HCT116 (cell line): ENCODE data around the gene GOLGA3. TPM values are rescaled to one million over a fixed set of nuclear protein-coding genes. Genes with fewer than 3 reads are reported as not detected.

Experiments
- ATAC-seq: fragments of 200-7000 bp; cut with Tn5 transposase; 2 replicates; pipeline ENCODE4 v1.9.1; 2020; ENCODE audit warnings: mild to moderate bottlenecking, moderate library complexity
- BruUV-seq: library from RNA; stranded (reverse); fragments of 400-500 nt; replicated peaks from 2 replicates; lab custom pipeline; 2021; lab: Mats Ljungman, UMichigan
- CTCF ChIA-PET: fragments of 300-600 bp; sonication (Branson Sonifier 250); formaldehyde crosslinking; loops from one replicate; lab custom pipeline; 2021; ENCODE audit warnings: antibody characterized with exemption; lab: Charles Lee
- POLR2A ChIA-PET: fragments of 300-600, 350-600 bp; sonication (Branson Sonifier 250); formaldehyde crosslinking; loops from one replicate; lab custom pipeline; 2021; ENCODE audit warnings: antibody characterized with exemption; lab: Charles Lee
- RAD21 ChIA-PET, 2 experiments: fragments of 300-600 bp; sonication (Branson Sonifier 250); formaldehyde crosslinking; loops; one replicate each; lab custom pipeline; 2023; ENCODE audit warnings: low total read pairs in 2 of 2; ENCODE audit not compliant: uncharacterized antibody in 2 of 2, unreplicated experiment in 2 of 2, low non-redundant PET in 1 of 2; lab: Charles Lee
- DNase-seq: peaks from one replicate; pipeline ENCODE4 v3.0.0-alpha.2; 2010; ENCODE audit warnings: low read depth, low spot score
- H2AFZ ChIP-seq: fragments of 200-600 bp; shearing (Covaris generic), sonication (generic); 2 replicates; pipeline ENCODE4 v1.6.1; 2017; ENCODE audit warnings: low read depth, mixed run types, mixed read lengths, antibody characterized with exemption, low read length; ENCODE audit not compliant: poor library complexity, severe bottlenecking
- H3K27ac ChIP-seq: 2 replicates; pipeline ENCODE4 v1.5.1; 2012; ENCODE audit warnings: low read depth, low read length
- H3K27me3 ChIP-seq: fragments of 200-600 bp; sonication (generic); 2 replicates; pipeline ENCODE4 v1.6.1; 2016; ENCODE audit warnings: mixed run types, low read length, mixed read lengths; ENCODE audit not compliant: insufficient read depth
- H3K36me3 ChIP-seq, 2 experiments: fragments of 200-500 bp in 1 of 2; fragments of 200-600 bp in 1 of 2; sonication (Bioruptor generic) in 1 of 2; sonication (generic) in 1 of 2; 2 replicates each; pipeline versions ENCODE4 v1.5.1 to v1.6.1; 2014 to 2016; ENCODE audit warnings: low read length in 2 of 2, inconsistent platforms in 1 of 2, mixed read lengths in 1 of 2, mixed run types in 1 of 2; ENCODE audit not compliant: insufficient read depth in 2 of 2, control insufficient read depth in 1 of 2
- H3K4me1 ChIP-seq, 2 experiments: fragments of 200-600 bp in 1 of 2; sonication (generic) in 1 of 2; 2 replicates each; pipeline versions ENCODE4 v1.5.1 to v1.6.1; 2012 to 2017; ENCODE audit warnings: low read length in 2 of 2, inconsistent platforms in 1 of 2, mild to moderate bottlenecking in 1 of 2, mixed read lengths in 1 of 2, mixed run types in 1 of 2, moderate library complexity in 1 of 2; ENCODE audit not compliant: insufficient read depth in 2 of 2, control insufficient read depth in 1 of 2
- H3K4me2 ChIP-seq: fragments of 200-600 bp; sonication (generic); 2 replicates; pipeline ENCODE4 v1.6.1; 2017; ENCODE audit warnings: mixed run types, low read length, mixed read lengths
- H3K4me3 ChIP-seq, 2 experiments: fragments of 200-600 bp in 1 of 2; sonication (generic) in 1 of 2; replicated peaks in 1 of 2; 2 replicates each; pipeline ENCODE4 v1.5.1; 2011 to 2016; ENCODE audit warnings: low read length in 2 of 2, control low read depth in 1 of 2, low read depth in 1 of 2, mild to moderate bottlenecking in 1 of 2, mixed read lengths in 1 of 2, mixed run types in 1 of 2
- H3K79me2 ChIP-seq: fragments of 200-600 bp; sonication (generic); 2 replicates; pipeline ENCODE4 v1.6.1; 2017; ENCODE audit warnings: mild to moderate bottlenecking, mixed run types, low read length, moderate library complexity, mixed read lengths; ENCODE audit not compliant: insufficient read depth
- H3K9ac ChIP-seq: fragments of 200-600 bp; sonication (generic); 2 replicates; pipeline ENCODE4 v1.6.1; 2016; ENCODE audit warnings: low read length, mixed read lengths
- H3K9me2 ChIP-seq: fragments of 200-600 bp; sonication (generic), shearing (Covaris generic); 2 replicates; pipeline ENCODE4 v1.6.1; 2017; ENCODE audit warnings: mixed run types, mild to moderate bottlenecking, moderate library complexity; ENCODE audit not compliant: insufficient read depth
- H3K9me3 ChIP-seq, 2 experiments: fragments of 200-500 bp in 1 of 2; fragments of 200-600 bp in 1 of 2; sonication (Bioruptor generic) in 1 of 2; sonication (generic) in 1 of 2; 2 replicates each; pipeline ENCODE4 v1.6.1; 2014 to 2017; ENCODE audit warnings: low read length in 2 of 2, mixed read lengths in 2 of 2, inconsistent platforms in 1 of 2, low read depth in 1 of 2, mild to moderate bottlenecking in 1 of 2, mixed run types in 1 of 2, moderate library complexity in 1 of 2; ENCODE audit not compliant: control insufficient read depth in 1 of 2, insufficient read depth in 1 of 2
- H4K20me1 ChIP-seq: fragments of 200-600 bp; sonication (generic), shearing (Covaris generic); 2 replicates; pipeline ENCODE4 v1.6.1; 2017; ENCODE audit warnings: mixed run types, mild to moderate bottlenecking, moderate library complexity; ENCODE audit not compliant: insufficient read depth
- EZH2 ChIP-seq: fragments of 200-600 bp; sonication (generic); IDR thresholded peaks from 2 replicates; pipeline ENCODE4 v1.6.1; 2017; ENCODE audit warnings: antibody characterized with exemption, mixed run types
- FOSL1 ChIP-seq: IDR thresholded peaks from 2 replicates; pipeline ENCODE4 v1.6.1; 2012; ENCODE audit warnings: low read depth
- JUND ChIP-seq: IDR thresholded peaks from 2 replicates; pipeline ENCODE4 v1.6.1; 2012
- POLR2A ChIP-seq: IDR thresholded peaks from 2 replicates; pipeline ENCODE4 v1.7.0; 2011; ENCODE audit warnings: borderline replicate concordance; ENCODE audit not compliant: insufficient read depth, insufficient read length; ENCODE audit errors: extremely low read depth
- SP1 ChIP-seq: IDR thresholded peaks from 2 replicates; pipeline ENCODE4 v1.6.1; 2012; ENCODE audit warnings: low read depth
- SRF ChIP-seq: IDR thresholded peaks from 2 replicates; pipeline ENCODE4 v1.6.1; 2012; ENCODE audit warnings: low read depth
- ZFX ChIP-seq: fragments of 450-650 bp; IDR thresholded peaks from 2 replicates; pipeline ENCODE4 v1.6.1; 2017
- intact Hi-C: fragments of 100-400 bp; cut with micrococcal nuclease; formaldehyde crosslinking; loops from 2 replicates; pipeline ENCODE4 v1.10.0; 2022
- total RNA-seq: library from RNA; stranded (reverse); gene quantifications from one replicate; pipeline ENCODE4 v1.2.1, GENCODE V29; 2021; ENCODE audit not compliant: unreplicated experiment
- TF ChIP-seq, protein P1 (sequence below), 3 experiments: fragments of 200-600 bp in 1 of 3; sonication (generic) in 1 of 3; IDR thresholded peaks in 2 of 3; conservative IDR thresholded peaks in 1 of 3; 2 replicates each; pipeline ENCODE4 v1.5.1; 2012 to 2017; ENCODE audit warnings: low read depth in 2 of 3, low read length in 2 of 3, antibody characterized with exemption in 1 of 3, borderline replicate concordance in 1 of 3, control low read depth in 1 of 3, mild to moderate bottlenecking in 1 of 3, mixed read lengths in 1 of 3, mixed run types in 1 of 3, moderate library complexity in 1 of 3; ENCODE audit not compliant: insufficient read depth in 1 of 3

The GOLGA3 gene
- total RNA-seq, 1 experiment from 2014 or later, result 35.1 TPM

DNA sequence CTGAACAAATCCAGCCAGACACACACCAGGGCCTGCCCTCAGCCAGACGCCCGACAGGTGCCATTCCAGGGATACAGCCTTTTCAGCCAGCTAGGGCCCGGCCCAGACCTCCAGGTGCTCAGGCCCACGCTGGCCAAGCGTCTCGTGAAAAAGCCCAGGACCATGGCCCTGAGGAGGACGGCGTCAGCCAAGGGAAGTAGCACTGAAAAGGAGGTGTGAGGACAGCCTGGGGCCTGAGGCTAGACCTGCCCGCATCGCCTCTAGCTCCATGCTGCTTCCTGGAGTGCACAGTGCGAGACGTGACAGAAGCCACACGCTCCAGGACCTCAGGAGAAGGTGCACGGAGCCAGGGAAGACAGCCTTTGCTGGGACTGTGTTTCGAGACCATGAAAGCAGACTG lies 29.8 kb downstream of the GOLGA3 start:
- no peak overlapping the region for H3K4me2 ChIP-seq
- no peaks in the 10 kb centered on the region for H3K27me3 ChIP-seq
- CTCF ChIA-PET, result no interaction called here
- no TSS peak for BruUV-seq
- DNase-seq (no peak), ATAC-seq (no peak)
- peaks cover 29 to 41% of the 10 kb centered on the region in 2 experiments for H3K36me3 ChIP-seq
- RAD21 ChIA-PET, result no interaction called here
- no peaks in the 10 kb centered on the region for H3K9me3 ChIP-seq
- intact Hi-C loops, result no loop called here
- no peaks in the 10 kb centered on the region for H3K79me2 ChIP-seq
- no peak overlapping the region for H3K9ac ChIP-seq
- H3K9me2 ChIP-seq, result no peaks in the 10 kb centered on the region
- no peak overlapping the region for H2AFZ ChIP-seq
- no peak overlapping the region for H3K27ac ChIP-seq
- no peaks in the 10 kb centered on the region for H3K4me1 ChIP-seq
- no peaks in the 10 kb centered on the region for H4K20me1 ChIP-seq
- TF ChIP-seq FOSL1 (no peak), POLR2A (no peak), JUND (no peak)
- TF ChIP-seq, protein P1, sequence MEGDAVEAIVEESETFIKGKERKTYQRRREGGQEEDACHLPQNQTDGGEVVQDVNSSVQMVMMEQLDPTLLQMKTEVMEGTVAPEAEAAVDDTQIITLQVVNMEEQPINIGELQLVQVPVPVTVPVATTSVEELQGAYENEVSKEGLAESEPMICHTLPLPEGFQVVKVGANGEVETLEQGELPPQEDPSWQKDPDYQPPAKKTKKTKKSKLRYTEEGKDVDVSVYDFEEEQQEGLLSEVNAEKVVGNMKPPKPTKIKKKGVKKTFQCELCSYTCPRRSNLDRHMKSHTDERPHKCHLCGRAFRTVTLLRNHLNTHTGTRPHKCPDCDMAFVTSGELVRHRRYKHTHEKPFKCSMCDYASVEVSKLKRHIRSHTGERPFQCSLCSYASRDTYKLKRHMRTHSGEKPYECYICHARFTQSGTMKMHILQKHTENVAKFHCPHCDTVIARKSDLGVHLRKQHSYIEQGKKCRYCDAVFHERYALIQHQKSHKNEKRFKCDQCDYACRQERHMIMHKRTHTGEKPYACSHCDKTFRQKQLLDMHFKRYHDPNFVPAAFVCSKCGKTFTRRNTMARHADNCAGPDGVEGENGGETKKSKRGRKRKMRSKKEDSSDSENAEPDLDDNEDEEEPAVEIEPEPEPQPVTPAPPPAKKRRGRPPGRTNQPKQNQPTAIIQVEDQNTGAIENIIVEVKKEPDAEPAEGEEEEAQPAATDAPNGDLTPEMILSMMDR (IDR thresholded peaks at IDR 0.05 in 2 of 3, conservative IDR thresholded peaks at IDR 0.05 in 1 of 3; ENCODE audit: borderline replicate concordance in 1 of 3, insufficient read depth in 1 of 3, low read depth in 2 of 3, low read length in 2 of 3), result no peak
- H3K4me3 ChIP-seq, result no peak overlapping the region
- POLR2A ChIA-PET, result no interaction called here

GRCh38 chr12:132797820-132798570 lies 30.7 kb downstream of the GOLGA3 start:
- H2AFZ ChIP-seq, result no peak overlapping the region
- no peaks in the 10 kb centered on the region for H3K79me2 ChIP-seq
- no peaks in the 10 kb centered on the region for H4K20me1 ChIP-seq
- ATAC-seq, result no peak
- no peak overlapping the region for H3K4me2 ChIP-seq
- no peaks in the 10 kb centered on the region for H3K9me3 ChIP-seq
- no peak overlapping the region for H3K4me3 ChIP-seq
- H3K36me3 ChIP-seq, result peaks cover 28 to 35% of the 10 kb centered on the region in 2 experiments
- ChIA-PET POLR2A (no interaction called here), RAD21 (no interaction called here), CTCF (no interaction called here)
- no peak overlapping the region for H3K27ac ChIP-seq
- DNase-seq, result no peak
- intact Hi-C loops, result no loop called here
- no peaks in the 10 kb centered on the region for H3K4me1 ChIP-seq
- no peak for TF ChIP-seq EZH2
- TF ChIP-seq JUND, result no peak
- TF ChIP-seq SP1, result no peak
- TF ChIP-seq SRF, result no peak
- no peak for TF ChIP-seq ZFX
- H3K27me3 ChIP-seq, result no peaks in the 10 kb centered on the region
- no peak overlapping the region for H3K9ac ChIP-seq
- H3K9me2 ChIP-seq, result no peaks in the 10 kb centered on the region
- no TSS peak for BruUV-seq
